Eye (tissue), 1 donor: Measurements from ENCODE around the gene SLC4A4.

ENCODE experiments used
- DNase-seq: peaks from one replicate; pipeline ENCODE4 v3.0.0-alpha.2; 2015

SLC4A4 gene

DNA sequence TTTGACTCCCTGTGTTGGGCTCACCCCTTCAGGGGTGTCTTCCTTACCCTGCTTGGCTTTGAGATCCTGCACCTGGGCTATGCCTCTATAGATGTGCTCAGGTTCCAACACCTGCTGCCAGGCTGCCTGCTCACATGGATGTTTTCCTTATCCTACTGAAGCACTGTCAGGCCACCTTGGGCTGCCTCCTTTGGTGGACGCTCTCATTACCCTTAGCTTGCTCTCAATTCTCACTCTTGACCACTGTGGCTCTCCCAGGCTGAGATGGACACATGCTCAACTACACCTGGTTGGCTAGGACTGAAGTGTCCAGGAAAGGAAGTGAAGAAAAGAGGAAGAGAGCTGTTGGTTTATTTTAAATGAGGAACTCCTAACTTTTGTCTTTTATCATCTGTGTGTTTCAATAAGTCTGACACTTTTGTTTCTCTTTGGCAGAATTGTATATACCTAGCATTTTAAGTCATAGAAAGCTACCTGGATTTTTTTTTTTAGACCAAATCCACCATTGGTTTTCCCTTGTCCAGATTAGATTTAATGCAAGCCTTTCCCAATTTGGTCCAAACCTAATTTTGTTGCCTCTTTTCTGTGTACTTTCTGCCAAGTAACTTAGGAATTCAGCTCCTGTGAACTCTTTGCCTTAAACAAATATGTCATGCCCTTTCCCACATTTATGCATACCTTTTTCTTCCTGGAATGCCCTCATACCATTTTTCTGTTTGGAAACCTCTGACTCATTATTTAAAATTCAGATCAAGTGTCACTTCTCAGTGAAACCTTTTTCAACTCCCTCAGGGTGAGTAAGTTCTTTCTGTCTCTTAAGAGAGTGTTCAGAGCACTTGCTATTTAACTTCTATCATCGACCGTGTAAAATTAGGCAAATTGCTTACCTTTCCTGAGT, 269.2 kb downstream of the SLC4A4 start:
- no peak for DNase-seq

DNA sequence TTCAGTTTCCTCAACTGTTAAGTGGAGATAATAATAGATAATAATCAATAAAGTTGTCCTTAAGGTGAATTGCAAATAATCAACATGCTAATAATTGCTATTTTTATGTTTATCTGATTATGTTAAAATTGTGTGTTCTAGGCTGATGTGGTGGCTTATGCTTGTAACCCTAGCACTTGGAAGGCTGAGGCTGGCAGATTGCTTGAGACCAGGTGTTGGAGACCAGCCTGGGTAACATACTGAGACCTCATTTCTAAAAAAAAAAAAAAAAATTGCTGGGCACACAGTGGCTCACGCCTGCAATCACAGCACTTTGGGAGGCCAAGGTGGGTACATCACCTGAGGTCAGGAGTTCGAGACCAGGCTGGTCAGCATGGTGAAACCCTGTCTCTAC, 269.9 kb downstream of the SLC4A4 start:
- no peak for DNase-seq

DNA sequence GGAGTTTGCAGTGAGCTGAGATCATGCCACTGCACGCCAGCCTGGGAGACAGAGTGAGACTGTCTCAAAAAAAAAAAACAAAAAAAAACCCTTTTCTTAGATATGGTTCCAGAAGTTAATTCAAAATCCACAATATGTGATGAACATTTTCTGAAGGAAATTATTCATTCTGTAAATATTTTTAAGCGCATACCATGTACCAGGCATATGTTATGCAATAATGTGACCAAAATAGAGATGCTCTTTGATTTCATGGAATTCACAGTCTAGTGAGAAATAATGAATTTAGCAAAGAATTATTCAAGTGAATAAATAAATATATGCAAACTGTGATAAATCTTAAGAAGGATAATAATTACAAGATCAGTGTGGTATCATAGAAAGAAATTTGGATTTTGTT, 270.3 kb downstream of the SLC4A4 start:
- no peak for DNase-seq

DNA sequence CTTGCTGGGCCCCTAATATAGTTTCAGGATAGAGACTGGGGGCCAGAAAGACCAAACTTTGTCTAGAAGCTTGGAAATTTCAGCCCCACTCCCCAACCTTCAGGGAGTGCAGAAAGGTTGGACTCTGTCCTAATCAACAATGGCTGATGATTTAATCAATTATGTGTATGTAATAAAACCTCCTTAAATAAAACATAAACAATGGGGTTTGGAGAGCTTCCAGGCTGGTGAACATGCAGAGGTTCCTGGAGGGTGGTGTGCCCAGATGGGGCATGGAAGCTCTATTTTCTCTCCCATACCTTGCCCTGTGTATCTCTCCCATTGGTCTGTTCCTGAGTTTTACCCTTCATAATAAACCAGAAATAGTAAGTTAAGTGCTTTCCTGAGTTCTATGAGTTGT, 270.8 kb downstream of the SLC4A4 start:
- no peak for DNase-seq

DNA sequence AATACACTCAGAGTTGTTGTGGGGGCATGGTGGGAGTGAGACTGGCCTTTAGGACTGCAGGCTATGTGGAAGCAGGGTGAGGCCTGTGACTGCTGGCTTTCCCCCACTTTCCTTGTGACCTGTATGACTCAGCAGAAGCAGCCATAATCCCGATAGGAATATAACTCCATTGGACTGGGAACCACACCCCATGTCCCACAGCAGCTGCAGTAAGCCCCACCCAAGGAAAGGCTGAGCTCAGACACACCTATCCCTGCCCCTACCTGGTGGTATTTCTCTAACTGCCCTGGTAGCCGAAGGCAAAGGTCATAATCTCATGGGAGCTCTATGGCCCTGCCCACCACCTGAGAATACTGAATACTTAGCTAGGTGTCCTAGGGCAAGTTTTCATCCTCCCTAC, 275.8 kb downstream of the SLC4A4 start:
- DNase-seq = no peak

DNA sequence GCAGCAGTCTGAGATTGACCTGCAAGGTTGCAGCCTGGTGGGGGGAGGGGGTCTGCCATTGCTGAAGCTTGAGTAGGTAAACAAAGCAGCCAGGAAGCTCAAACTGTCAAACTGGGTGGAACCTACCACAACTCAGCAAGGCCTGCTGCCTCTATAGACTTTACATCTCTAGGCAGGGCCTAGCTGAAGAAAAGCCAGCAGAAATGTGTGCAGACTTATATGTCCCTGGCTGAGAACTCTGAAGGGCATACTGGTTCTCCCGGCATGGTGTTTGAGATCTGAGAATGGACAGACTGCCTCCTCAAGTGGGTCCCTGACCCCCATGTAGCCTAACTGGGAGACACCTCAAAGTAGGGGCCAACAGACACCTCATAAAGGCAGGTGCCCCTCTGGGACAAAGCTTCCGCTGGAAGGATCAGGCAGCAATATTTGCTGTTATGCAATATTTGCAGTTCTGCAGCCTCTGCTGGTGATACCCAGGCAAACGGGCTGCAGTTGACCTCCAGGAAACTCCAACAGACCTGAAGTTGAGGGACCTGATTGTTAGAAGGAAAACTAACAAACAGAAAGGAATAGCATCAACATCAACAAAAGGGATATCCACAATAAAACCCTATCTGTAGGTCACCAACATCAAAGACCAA, 277.5 kb downstream of the SLC4A4 start:
- DNase-seq = no peak
